ENCODE measurements around the gene CPB2. TPM values are rescaled to one million over a fixed set of nuclear protein-coding genes. Genes with fewer than 3 reads are reported as not detected.

Gene CPB2
- polyA plus RNA-seq, 1 donor: 0.13 TPM

GRCh38 chr13:46126552-46127357, 21.9 kb upstream of the CPB2 start:
- peak; percentile 45 for DNase-seq

GRCh38 chr13:46126056-46126455, 21.2 kb upstream of the CPB2 start:
- DNase-seq: no peak

GRCh38 chr13:46124967-46125933, 20.4 kb upstream of the CPB2 start:
- no peak for DNase-seq

- no peak for DNase-seq
Measured at GRCh38 chr13:46124531-46124966, 19.7 kb upstream of the CPB2 start.

- no peak for DNase-seq
Measured at GRCh38 chr13:46122304-46122703, 17.5 kb upstream of the CPB2 start.

GRCh38 chr13:46121597-46122163, 16.8 kb upstream of the CPB2 start:
- no peak for DNase-seq

GRCh38 chr13:46121033-46121432, 16.2 kb upstream of the CPB2 start:
- no peak for DNase-seq

GRCh38 chr13:46119883-46120614, 15.2 kb upstream of the CPB2 start:
- DNase-seq: no peak

- no peak for DNase-seq
Measured at GRCh38 chr13:46116653-46117502, 12.0 kb upstream of the CPB2 start.

- no peak for DNase-seq
Measured at GRCh38 chr13:46114613-46115012, 9.8 kb upstream of the CPB2 start.

GRCh38 chr13:46113596-46113995, 8.8 kb upstream of the CPB2 start:
- DNase-seq: no peak

GRCh38 chr13:46111151-46111550, 6.3 kb upstream of the CPB2 start:
- no peak for DNase-seq

GRCh38 chr13:46109451-46109850, 4.6 kb upstream of the CPB2 start:
- DNase-seq: no peak

GRCh38 chr13:46106839-46107371, 2.1 kb upstream of the CPB2 start:
- no peak for DNase-seq

- no peak for DNase-seq
Measured at GRCh38 chr13:46103037-46103436, 1.8 kb downstream of the CPB2 start.

- no peak for DNase-seq
Measured at GRCh38 chr13:46102255-46102605, 2.6 kb downstream of the CPB2 start.

- no peak for DNase-seq
Measured at GRCh38 chr13:46101484-46102254, 3.2 kb downstream of the CPB2 start.

- DNase-seq: no peak
Measured at GRCh38 chr13:46101002-46101401, 3.8 kb downstream of the CPB2 start.

- DNase-seq: no peak
Measured at GRCh38 chr13:46100191-46100815, 4.5 kb downstream of the CPB2 start.

- no peak for DNase-seq
Measured at GRCh38 chr13:46097663-46098062, 7.2 kb downstream of the CPB2 start.
